GM23338 (cell line): ENCODE measurements around the gene FDXR.

ENCODE experiments used
- EZH2 ChIP-seq: fragments of 200-600 bp; sonication (generic); IDR thresholded peaks from one replicate; pipeline ENCODE4 v1.8.0; 2017; ENCODE audit warnings: antibody characterized with exemption, mild to moderate bottlenecking, low read depth; ENCODE audit not compliant: unreplicated experiment
- EZH2phosphoT487 ChIP-seq: fragments of 200-600 bp; sonication (generic); IDR thresholded peaks from one replicate; pipeline ENCODE4 v1.8.1; 2018; ENCODE audit warnings: antibody characterized with exemption; ENCODE audit not compliant: unreplicated experiment
- JUNB ChIP-seq: IDR thresholded peaks from one replicate; pipeline ENCODE4 v1.6.1; 2016; ENCODE audit warnings: antibody characterized with exemption; ENCODE audit not compliant: unreplicated experiment
- POLR2AphosphoS5 ChIP-seq: IDR thresholded peaks from 2 replicates; pipeline ENCODE4 v1.6.1; 2016; ENCODE audit warnings: antibody characterized with exemption, low read depth
- STAT1 ChIP-seq: IDR thresholded peaks from one replicate; pipeline ENCODE4 v1.6.1; 2016; ENCODE audit warnings: antibody characterized with exemption; ENCODE audit not compliant: unreplicated experiment
- TF ChIP-seq, protein P1 (sequence below), 2 experiments: fragments of 200-600 bp in 1 of 2; sonication (generic) in 1 of 2; conservative IDR thresholded peaks; 2 replicates each; pipeline versions ENCODE4 v1.5.1 to v1.6.1; 2016 to 2017; ENCODE audit warnings: antibody characterized with exemption in 2 of 2, low read depth in 2 of 2, mild to moderate bottlenecking in 2 of 2, moderate library complexity in 1 of 2
- TF ChIP-seq, protein P2 (sequence below): IDR thresholded peaks from one replicate; pipeline ENCODE4 v1.6.1; 2018; ENCODE audit warnings: antibody characterized with exemption; ENCODE audit not compliant: unreplicated experiment

GRCh38 chr17:74919440-74920305, 46.9 kb upstream of the FDXR start:
- TF ChIP-seq POLR2AphosphoS5: no peak
- TF ChIP-seq, protein P1, sequence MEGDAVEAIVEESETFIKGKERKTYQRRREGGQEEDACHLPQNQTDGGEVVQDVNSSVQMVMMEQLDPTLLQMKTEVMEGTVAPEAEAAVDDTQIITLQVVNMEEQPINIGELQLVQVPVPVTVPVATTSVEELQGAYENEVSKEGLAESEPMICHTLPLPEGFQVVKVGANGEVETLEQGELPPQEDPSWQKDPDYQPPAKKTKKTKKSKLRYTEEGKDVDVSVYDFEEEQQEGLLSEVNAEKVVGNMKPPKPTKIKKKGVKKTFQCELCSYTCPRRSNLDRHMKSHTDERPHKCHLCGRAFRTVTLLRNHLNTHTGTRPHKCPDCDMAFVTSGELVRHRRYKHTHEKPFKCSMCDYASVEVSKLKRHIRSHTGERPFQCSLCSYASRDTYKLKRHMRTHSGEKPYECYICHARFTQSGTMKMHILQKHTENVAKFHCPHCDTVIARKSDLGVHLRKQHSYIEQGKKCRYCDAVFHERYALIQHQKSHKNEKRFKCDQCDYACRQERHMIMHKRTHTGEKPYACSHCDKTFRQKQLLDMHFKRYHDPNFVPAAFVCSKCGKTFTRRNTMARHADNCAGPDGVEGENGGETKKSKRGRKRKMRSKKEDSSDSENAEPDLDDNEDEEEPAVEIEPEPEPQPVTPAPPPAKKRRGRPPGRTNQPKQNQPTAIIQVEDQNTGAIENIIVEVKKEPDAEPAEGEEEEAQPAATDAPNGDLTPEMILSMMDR (conservative IDR thresholded peaks at IDR 0.05; ENCODE audit: low read depth in 2 of 2): peak; percentile 40 to 83
- no peak for TF ChIP-seq EZH2phosphoT487
- TF ChIP-seq EZH2: no peak
- TF ChIP-seq JUNB: no peak
- TF ChIP-seq, protein P2, sequence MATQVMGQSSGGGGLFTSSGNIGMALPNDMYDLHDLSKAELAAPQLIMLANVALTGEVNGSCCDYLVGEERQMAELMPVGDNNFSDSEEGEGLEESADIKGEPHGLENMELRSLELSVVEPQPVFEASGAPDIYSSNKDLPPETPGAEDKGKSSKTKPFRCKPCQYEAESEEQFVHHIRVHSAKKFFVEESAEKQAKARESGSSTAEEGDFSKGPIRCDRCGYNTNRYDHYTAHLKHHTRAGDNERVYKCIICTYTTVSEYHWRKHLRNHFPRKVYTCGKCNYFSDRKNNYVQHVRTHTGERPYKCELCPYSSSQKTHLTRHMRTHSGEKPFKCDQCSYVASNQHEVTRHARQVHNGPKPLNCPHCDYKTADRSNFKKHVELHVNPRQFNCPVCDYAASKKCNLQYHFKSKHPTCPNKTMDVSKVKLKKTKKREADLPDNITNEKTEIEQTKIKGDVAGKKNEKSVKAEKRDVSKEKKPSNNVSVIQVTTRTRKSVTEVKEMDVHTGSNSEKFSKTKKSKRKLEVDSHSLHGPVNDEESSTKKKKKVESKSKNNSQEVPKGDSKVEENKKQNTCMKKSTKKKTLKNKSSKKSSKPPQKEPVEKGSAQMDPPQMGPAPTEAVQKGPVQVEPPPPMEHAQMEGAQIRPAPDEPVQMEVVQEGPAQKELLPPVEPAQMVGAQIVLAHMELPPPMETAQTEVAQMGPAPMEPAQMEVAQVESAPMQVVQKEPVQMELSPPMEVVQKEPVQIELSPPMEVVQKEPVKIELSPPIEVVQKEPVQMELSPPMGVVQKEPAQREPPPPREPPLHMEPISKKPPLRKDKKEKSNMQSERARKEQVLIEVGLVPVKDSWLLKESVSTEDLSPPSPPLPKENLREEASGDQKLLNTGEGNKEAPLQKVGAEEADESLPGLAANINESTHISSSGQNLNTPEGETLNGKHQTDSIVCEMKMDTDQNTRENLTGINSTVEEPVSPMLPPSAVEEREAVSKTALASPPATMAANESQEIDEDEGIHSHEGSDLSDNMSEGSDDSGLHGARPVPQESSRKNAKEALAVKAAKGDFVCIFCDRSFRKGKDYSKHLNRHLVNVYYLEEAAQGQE: no peak
- no peak for TF ChIP-seq STAT1
